H9 (cell line): ENCODE measurements around the gene DCLRE1B. TPM values are rescaled to one million over a fixed set of nuclear protein-coding genes. Genes with fewer than 3 reads are reported as not detected.

ENCODE experiments used
- DNase-seq: peaks from one replicate; pipeline ENCODE4 v3.0.0-alpha.2; 2017
- H2AFZ ChIP-seq: one replicate; pipeline ENCODE4 v1.6.1; 2013; ENCODE audit warnings: mild to moderate bottlenecking, low read length, control low read depth, moderate library complexity
- H2AK5ac ChIP-seq: 2 replicates; pipeline ENCODE4 v1.6.1; 2013; ENCODE audit warnings: low read length, control low read depth, mixed read lengths; ENCODE audit not compliant: insufficient read length
- H2BK120ac ChIP-seq: one replicate; pipeline ENCODE4 v1.6.1; 2013; ENCODE audit warnings: low read depth, mild to moderate bottlenecking, low read length, control low read depth, inconsistent platforms; ENCODE audit not compliant: poor library complexity, severe bottlenecking
- H2BK12ac ChIP-seq: 2 replicates; pipeline ENCODE4 v1.6.1; 2013; ENCODE audit warnings: low read length, control low read depth, mixed read lengths, low read depth; ENCODE audit not compliant: insufficient read length
- H2BK15ac ChIP-seq: 2 replicates; pipeline ENCODE4 v1.6.1; 2013; ENCODE audit warnings: low read depth, low read length, control low read depth
- H2BK20ac ChIP-seq: one replicate; pipeline ENCODE4 v1.6.1; 2013; ENCODE audit warnings: low read depth, mild to moderate bottlenecking, low read length, control low read depth, inconsistent platforms; ENCODE audit not compliant: poor library complexity, severe bottlenecking
- H2BK5ac ChIP-seq: 2 replicates; pipeline ENCODE4 v1.6.1; 2013; ENCODE audit warnings: low read length, control low read depth, mixed read lengths; ENCODE audit not compliant: insufficient read length
- H3K14ac ChIP-seq: 2 replicates; pipeline ENCODE4 v1.6.1; 2013; ENCODE audit warnings: low read length, control low read depth; ENCODE audit not compliant: insufficient read depth
- H3K18ac ChIP-seq: 2 replicates; pipeline ENCODE4 v1.6.1; 2013; ENCODE audit warnings: low read depth, mild to moderate bottlenecking, mixed read lengths, low read length, control low read depth; ENCODE audit not compliant: insufficient read length
- H3K23ac ChIP-seq: 2 replicates; pipeline ENCODE4 v1.6.1; 2013; ENCODE audit warnings: low read length, control low read depth, mixed read lengths, low read depth; ENCODE audit not compliant: insufficient read length
- H3K23me2 ChIP-seq: 2 replicates; pipeline ENCODE4 v1.6.1; 2013; ENCODE audit warnings: low read depth, mild to moderate bottlenecking, mixed read lengths, low read length, control low read depth; ENCODE audit not compliant: insufficient read length, poor library complexity, severe bottlenecking
- H3K27ac ChIP-seq: 2 replicates; pipeline ENCODE4 v1.5.1; 2013; ENCODE audit warnings: low read length, control low read depth, mixed read lengths, low read depth; ENCODE audit not compliant: insufficient read length
- H3K27me3 ChIP-seq: 2 replicates; pipeline ENCODE4 v1.6.1; 2013; ENCODE audit warnings: low read length, control low read depth, inconsistent platforms; ENCODE audit not compliant: insufficient read depth
- H3K4ac ChIP-seq: 2 replicates; pipeline ENCODE4 v1.6.1; 2013; ENCODE audit warnings: low read depth, mild to moderate bottlenecking, control low read depth, inconsistent platforms, low read length, moderate library complexity
- H3K4me1 ChIP-seq: 2 replicates; pipeline ENCODE4 v1.6.1; 2013; ENCODE audit warnings: low read length, control low read depth, inconsistent platforms; ENCODE audit not compliant: insufficient read depth
- H3K4me2 ChIP-seq: 2 replicates; pipeline ENCODE4 v1.6.1; 2013; ENCODE audit warnings: low read length, control low read depth, mixed read lengths; ENCODE audit not compliant: insufficient read length, insufficient read depth
- H3K56ac ChIP-seq: 2 replicates; pipeline ENCODE4 v1.6.1; 2013; ENCODE audit warnings: low read depth, mild to moderate bottlenecking, mixed read lengths, low read length, control low read depth; ENCODE audit not compliant: insufficient read length
- H3K79me1 ChIP-seq: 2 replicates; pipeline ENCODE4 v1.6.1; 2013; ENCODE audit warnings: low read depth, mild to moderate bottlenecking, moderate library complexity, low read length, control low read depth, inconsistent platforms; ENCODE audit not compliant: insufficient read depth, poor library complexity, severe bottlenecking
- H3K79me2 ChIP-seq: 2 replicates; pipeline ENCODE4 v1.6.1; 2013; ENCODE audit warnings: low read length, control low read depth, inconsistent platforms; ENCODE audit not compliant: insufficient read depth
- H3K9ac ChIP-seq: 2 replicates; pipeline ENCODE4 v1.6.1; 2013; ENCODE audit warnings: low read length, control low read depth, mixed read lengths; ENCODE audit not compliant: insufficient read length; ENCODE audit errors: extremely low read depth
- H3K9me3 ChIP-seq: one replicate; pipeline ENCODE4 v1.6.1; 2013; ENCODE audit warnings: low read depth, low read length, inconsistent platforms; ENCODE audit not compliant: control insufficient read depth
- H3T11ph ChIP-seq: one replicate; pipeline ENCODE4 v1.6.1; 2013; ENCODE audit warnings: mild to moderate bottlenecking, low read length, control low read depth, inconsistent platforms
- H4K20me1 ChIP-seq: one replicate; pipeline ENCODE4 v1.6.1; 2013; ENCODE audit not compliant: control insufficient read depth, insufficient read length, insufficient read depth
- H4K5ac ChIP-seq: 2 replicates; pipeline ENCODE4 v1.6.1; 2013; ENCODE audit warnings: low read depth, mild to moderate bottlenecking, mixed read lengths, low read length, control low read depth; ENCODE audit not compliant: insufficient read length
- H4K8ac ChIP-seq: replicated peaks from 2 replicates; pipeline ENCODE4 v1.6.1; 2013; ENCODE audit warnings: low read length, control low read depth, mixed read lengths, low read depth; ENCODE audit not compliant: insufficient read length
- H4K91ac ChIP-seq: 2 replicates; pipeline ENCODE4 v1.6.1; 2013; ENCODE audit warnings: low read depth, mild to moderate bottlenecking, moderate library complexity, mixed read lengths, low read length, control low read depth; ENCODE audit not compliant: insufficient read length
- H3K27ac Mint-ChIP-seq, 3 experiments: 2 replicates in 2 of 3; 3 replicates in 1 of 3; pipeline ENCODE4 v1.8.0; 2020 to 2021; ENCODE audit warnings: mixed read lengths in 3 of 3, mild to moderate bottlenecking in 1 of 3, moderate library complexity in 1 of 3
- H3K27me3 Mint-ChIP-seq: 2 replicates; pipeline ENCODE4 v1.8.0; 2021; ENCODE audit warnings: low read depth, mild to moderate bottlenecking, moderate library complexity, mixed read lengths
- H3K36me3 Mint-ChIP-seq, 3 experiments: 2 replicates in 2 of 3; 3 replicates in 1 of 3; pipeline ENCODE4 v1.8.0; 2020 to 2021; ENCODE audit warnings: low read depth in 3 of 3, mixed read lengths in 3 of 3; ENCODE audit not compliant: insufficient read depth in 1 of 3
- H3K4me1 Mint-ChIP-seq, 2 experiments: 2 replicates each; pipeline ENCODE4 v1.8.0; 2020; ENCODE audit warnings: mixed read lengths in 2 of 2
- H3K4me3 Mint-ChIP-seq, 2 experiments: 2 replicates in 1 of 2; 3 replicates in 1 of 2; pipeline ENCODE4 v1.8.0; 2020 to 2021; ENCODE audit warnings: mild to moderate bottlenecking in 2 of 2, mixed read lengths in 2 of 2, moderate library complexity in 1 of 2
- H3K9me3 Mint-ChIP-seq, 2 experiments: 2 replicates in 1 of 2; 3 replicates in 1 of 2; pipeline ENCODE4 v1.8.0; 2020; ENCODE audit warnings: mild to moderate bottlenecking in 2 of 2, mixed read lengths in 2 of 2, moderate library complexity in 1 of 2
- WGBS: extraction: QIAGEN DNeasy Blood & Tissue Kit; methylation state at CpG from one replicate; pipeline ENCODE4 v1.1.7; 2013; ENCODE audit warnings: missing lambda C conversion rate, low lambda C conversion rate, mixed read lengths; ENCODE audit not compliant: insufficient read length; ENCODE audit errors: extremely low coverage; 5-methylcytosine and 5-hydroxymethylcytosine counted together
- total RNA-seq: library from RNA; stranded (reverse); gene quantifications from 2 replicates; pipeline ENCODE4 v1.2.1, GENCODE V29; 2021
- TF ChIP-seq, protein P1 (sequence below): fragments of 200-600 bp; sonication (generic); conservative IDR thresholded peaks from 3 replicates; pipeline ENCODE4 v1.8.0; 2021; ENCODE audit warnings: antibody characterized with exemption, mild to moderate bottlenecking

The DCLRE1B gene
- total RNA-seq, 1 experiment from 2014 or later, result 13.4 TPM

DNA sequence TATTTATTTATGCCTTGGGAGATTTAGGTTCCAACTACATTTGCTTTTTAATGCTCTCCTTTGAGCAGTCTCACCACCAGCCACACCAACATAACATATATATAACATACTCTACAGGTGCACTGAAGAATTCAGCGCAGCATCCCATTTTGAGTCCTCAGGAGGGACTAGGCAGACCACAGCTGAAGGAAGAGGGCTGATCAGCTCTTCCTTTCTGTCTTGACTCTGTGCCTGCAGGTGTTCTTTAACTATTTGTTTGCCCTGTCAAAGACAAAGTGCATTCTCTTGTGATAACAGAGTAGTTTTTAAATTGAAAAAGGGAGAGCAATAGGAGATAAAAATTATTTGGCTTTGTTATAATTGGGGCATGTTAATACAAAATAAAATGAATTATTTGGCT lies 41.0 kb downstream of the DCLRE1B start:
- H3K79me1 ChIP-seq, result peaks cover 9% of the 10 kb centered on the region
- no peak overlapping the region for H4K5ac ChIP-seq
- no peak overlapping the region for H3K4me3 Mint-ChIP-seq
- H3K18ac ChIP-seq, result no peak overlapping the region
- H3K23me2 ChIP-seq, result no peaks in the 10 kb centered on the region
- peaks cover 3% of the 10 kb centered on the region; the same call in 1 of the 2 replicates for H3K4me1 ChIP-seq
- no peak overlapping the region for H2BK20ac ChIP-seq
- no peak overlapping the region for H3T11ph ChIP-seq
- peaks cover 20 to 24% of the 10 kb centered on the region in 2 experiments for H3K4me1 Mint-ChIP-seq
- H3K14ac ChIP-seq, result no peak overlapping the region
- no peak overlapping the region for H3K23ac ChIP-seq
- no peak overlapping the region for H2AFZ ChIP-seq
- no peak overlapping the region for H3K9ac ChIP-seq
- H3K36me3 Mint-ChIP-seq, result peaks cover 7 to 25% (median 12%) of the 10 kb centered on the region in 3 experiments; a peak in 6 of 7 replicates
- H3K9me3 Mint-ChIP-seq, result no peaks in the 10 kb centered on the region
- no peak for DNase-seq
- H4K91ac ChIP-seq, result no peak overlapping the region
- no peak overlapping the region for H2BK15ac ChIP-seq
- TF ChIP-seq, protein P1, sequence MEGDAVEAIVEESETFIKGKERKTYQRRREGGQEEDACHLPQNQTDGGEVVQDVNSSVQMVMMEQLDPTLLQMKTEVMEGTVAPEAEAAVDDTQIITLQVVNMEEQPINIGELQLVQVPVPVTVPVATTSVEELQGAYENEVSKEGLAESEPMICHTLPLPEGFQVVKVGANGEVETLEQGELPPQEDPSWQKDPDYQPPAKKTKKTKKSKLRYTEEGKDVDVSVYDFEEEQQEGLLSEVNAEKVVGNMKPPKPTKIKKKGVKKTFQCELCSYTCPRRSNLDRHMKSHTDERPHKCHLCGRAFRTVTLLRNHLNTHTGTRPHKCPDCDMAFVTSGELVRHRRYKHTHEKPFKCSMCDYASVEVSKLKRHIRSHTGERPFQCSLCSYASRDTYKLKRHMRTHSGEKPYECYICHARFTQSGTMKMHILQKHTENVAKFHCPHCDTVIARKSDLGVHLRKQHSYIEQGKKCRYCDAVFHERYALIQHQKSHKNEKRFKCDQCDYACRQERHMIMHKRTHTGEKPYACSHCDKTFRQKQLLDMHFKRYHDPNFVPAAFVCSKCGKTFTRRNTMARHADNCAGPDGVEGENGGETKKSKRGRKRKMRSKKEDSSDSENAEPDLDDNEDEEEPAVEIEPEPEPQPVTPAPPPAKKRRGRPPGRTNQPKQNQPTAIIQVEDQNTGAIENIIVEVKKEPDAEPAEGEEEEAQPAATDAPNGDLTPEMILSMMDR, result no peak
- H3K79me2 ChIP-seq, result no peaks in the 10 kb centered on the region; the same call in 1 of the 2 replicates
- H2BK5ac ChIP-seq, result no peak overlapping the region
- no peak overlapping the region for H3K4me2 ChIP-seq
- H3K56ac ChIP-seq, result no peak overlapping the region
- no peaks in the 10 kb centered on the region for H3K9me3 ChIP-seq
- H3K27me3 Mint-ChIP-seq, result no peaks in the 10 kb centered on the region
- no peaks in the 10 kb centered on the region for H3K27me3 ChIP-seq
- H3K27ac Mint-ChIP-seq, result peak overlapping the region in 1 of 3 experiments; percentile 35; a peak in 1 of 7 replicates
- no peaks in the 10 kb centered on the region for H4K20me1 ChIP-seq
- H2AK5ac ChIP-seq, result no peak overlapping the region
- H3K27ac ChIP-seq, result no peak overlapping the region
- no peak overlapping the region for H2BK12ac ChIP-seq
- WGBS, result no CpG with 5 or more reads among the region's 1 CpG
- no peak overlapping the region for H4K8ac ChIP-seq
- no peak overlapping the region for H3K4ac ChIP-seq
- H2BK120ac ChIP-seq, result no peak overlapping the region
